Measurements from ENCODE around the gene APCDD1.

Gene APCDD1

GRCh38 chr18:10457767-10458166 lies 3.3 kb downstream of the APCDD1 start:
- H3K36me3 ChIP-seq (ENCODE audit: control insufficient read depth, insufficient read depth, low read length), result no peaks in the 10 kb centered on the region
- no peak overlapping the region for H3K4me3 ChIP-seq (replicated peaks; ENCODE audit: low read depth, low read length)
- H3K27me3 ChIP-seq (replicated peaks; ENCODE audit: control insufficient read depth, insufficient read depth, low read length), result peaks cover 4% of the 10 kb centered on the region
- TF ChIP-seq CTCF (IDR thresholded peaks at IDR 0.05; ENCODE audit: insufficient read depth, low read length, poor library complexity, severe bottlenecking), result no peak
- DNase-seq (ENCODE audit: extremely low read depth, insufficient read length), result no peak

GRCh38 chr18:10458691-10459090 lies 4.3 kb downstream of the APCDD1 start:
- peaks cover 4% of the 10 kb centered on the region for H3K27me3 ChIP-seq (replicated peaks; ENCODE audit: control insufficient read depth, insufficient read depth, low read length)

GRCh38 chr18:10459587-10459986 lies 5.2 kb downstream of the APCDD1 start:
- TF ChIP-seq CTCF (IDR thresholded peaks at IDR 0.05; ENCODE audit: insufficient read depth, low read length, poor library complexity, severe bottlenecking), result no peak

More at GRCh38 chr18:10458691-10459090, 4.3 kb downstream of the APCDD1 start:
- Histone ChIP-seq H3K36me3 (ENCODE audit: control insufficient read depth, insufficient read depth, low read length) (no peaks in the 10 kb centered on the region), H3K4me3 (replicated peaks; ENCODE audit: low read depth, low read length) (no peak overlapping the region)
- TF ChIP-seq CTCF (IDR thresholded peaks at IDR 0.05; ENCODE audit: insufficient read depth, low read length, poor library complexity, severe bottlenecking), result no peak
- no peak for DNase-seq (ENCODE audit: extremely low read depth, insufficient read length)

GRCh38 chr18:10460414-10461018 lies 6.1 kb downstream of the APCDD1 start:
- Histone ChIP-seq H3K27me3 (replicated peaks; ENCODE audit: control insufficient read depth, insufficient read depth, low read length) (peaks cover 2% of the 10 kb centered on the region), H3K4me3 (replicated peaks; ENCODE audit: low read depth, low read length) (no peak overlapping the region), H3K36me3 (ENCODE audit: control insufficient read depth, insufficient read depth, low read length) (no peaks in the 10 kb centered on the region)
- no peak for DNase-seq (ENCODE audit: extremely low read depth, insufficient read length)
- no peak for TF ChIP-seq CTCF (IDR thresholded peaks at IDR 0.05; ENCODE audit: insufficient read depth, low read length, poor library complexity, severe bottlenecking)

More at GRCh38 chr18:10459587-10459986, 5.2 kb downstream of the APCDD1 start:
- Histone ChIP-seq H3K36me3 (ENCODE audit: control insufficient read depth, insufficient read depth, low read length) (no peaks in the 10 kb centered on the region), H3K4me3 (replicated peaks; ENCODE audit: low read depth, low read length) (no peak overlapping the region), H3K27me3 (replicated peaks; ENCODE audit: control insufficient read depth, insufficient read depth, low read length) (peaks cover 4% of the 10 kb centered on the region)
- no peak for DNase-seq (ENCODE audit: extremely low read depth, insufficient read length)

- DNase-seq (ENCODE audit: extremely low read depth, insufficient read length), result no peak
- H3K27me3 ChIP-seq (replicated peaks; ENCODE audit: control insufficient read depth, insufficient read depth, low read length), result no peaks in the 10 kb centered on the region; the same call in none of the 2 replicates
- no peak for TF ChIP-seq CTCF (IDR thresholded peaks at IDR 0.05; ENCODE audit: insufficient read depth, low read length, poor library complexity, severe bottlenecking)
- H3K4me3 ChIP-seq (replicated peaks; ENCODE audit: low read depth, low read length), result no peak overlapping the region
- H3K36me3 ChIP-seq (ENCODE audit: control insufficient read depth, insufficient read depth, low read length), result no peaks in the 10 kb centered on the region
These were observed 7.6 kb downstream of the APCDD1 start for GRCh38 chr18:10461989-10462388.

GRCh38 chr18:10462597-10462996 lies 8.2 kb downstream of the APCDD1 start:
- Histone ChIP-seq H3K27me3 (replicated peaks; ENCODE audit: control insufficient read depth, insufficient read depth, low read length) (no peaks in the 10 kb centered on the region; the same call in none of the 2 replicates), H3K4me3 (replicated peaks; ENCODE audit: low read depth, low read length) (no peak overlapping the region), H3K36me3 (ENCODE audit: control insufficient read depth, insufficient read depth, low read length) (no peaks in the 10 kb centered on the region)
- TF ChIP-seq CTCF (IDR thresholded peaks at IDR 0.05; ENCODE audit: insufficient read depth, low read length, poor library complexity, severe bottlenecking), result no peak
- DNase-seq (ENCODE audit: extremely low read depth, insufficient read length), result no peak

All from GM06990 (cell line).